Karpas-422 (cell line): ENCODE data around the gene ADA. TPM values are rescaled to one million over a fixed set of nuclear protein-coding genes. Genes with fewer than 3 reads are reported as not detected.

Experiments used
- DNase-seq: peaks from one replicate; pipeline ENCODE4 v3.0.0-alpha.2; 2015
- H2AFZ ChIP-seq: fragments of 200-600 bp; sonication (generic); 2 replicates; pipeline ENCODE4 v1.6.1; 2014; ENCODE audit warnings: antibody characterized with exemption, low read length, mixed read lengths
- H3K27ac ChIP-seq: fragments of 200-600 bp; sonication (generic); 2 replicates; pipeline ENCODE4 v1.5.1; 2014; ENCODE audit warnings: mild to moderate bottlenecking, low read length, moderate library complexity
- H3K27me3 ChIP-seq: fragments of 200-600 bp; sonication (generic); 2 replicates; pipeline ENCODE4 v1.6.1; 2014; ENCODE audit warnings: low read length, mixed read lengths
- H3K36me3 ChIP-seq: fragments of 200-600 bp; sonication (generic); 2 replicates; pipeline ENCODE4 v1.6.1; 2014; ENCODE audit warnings: low read length, mixed read lengths; ENCODE audit not compliant: insufficient read depth
- H3K4me1 ChIP-seq: fragments of 200-600 bp; sonication (generic); 2 replicates; pipeline ENCODE4 v1.6.1; 2014; ENCODE audit warnings: mild to moderate bottlenecking, low read length, mixed read lengths
- H3K4me2 ChIP-seq: fragments of 200-600 bp; sonication (generic); 2 replicates; pipeline ENCODE4 v1.6.1; 2014; ENCODE audit warnings: low read length, low read depth, mild to moderate bottlenecking; ENCODE audit not compliant: poor library complexity, severe bottlenecking
- H3K4me3 ChIP-seq: fragments of 200-600 bp; sonication (generic); 2 replicates; pipeline ENCODE4 v1.5.1; 2014; ENCODE audit warnings: mild to moderate bottlenecking, antibody characterized with exemption, low read length, mixed read lengths
- H3K79me2 ChIP-seq: fragments of 200-600 bp; sonication (generic); 2 replicates; pipeline ENCODE4 v1.6.1; 2014; ENCODE audit warnings: mild to moderate bottlenecking, low read length, mixed read lengths
- H3K9ac ChIP-seq: fragments of 200-600 bp; sonication (generic); 2 replicates; pipeline ENCODE4 v1.6.0; 2014; ENCODE audit warnings: low read length
- H3K9me2 ChIP-seq: fragments of 200-600 bp; sonication (generic), shearing (Covaris generic); replicated peaks from 2 replicates; pipeline ENCODE4 v1.6.0; 2014; ENCODE audit warnings: mild to moderate bottlenecking, low read length, moderate library complexity; ENCODE audit not compliant: insufficient read depth
- H3K9me3 ChIP-seq: fragments of 300-700, 200-600 bp; sonication (generic); 2 replicates; pipeline ENCODE4 v1.6.1; 2014; ENCODE audit warnings: low read length, mixed read lengths
- H4K20me1 ChIP-seq: fragments of 200-600 bp; sonication (generic); 2 replicates; pipeline ENCODE4 v1.6.1; 2014; ENCODE audit warnings: mild to moderate bottlenecking, antibody characterized with exemption, low read length, low read depth; ENCODE audit not compliant: insufficient read depth
- total RNA-seq: library from RNA; depleted of rRNA; stranded (reverse); fragments of >200 nt; shearing (Covaris generic); gene quantifications from 2 replicates; pipeline ENCODE4 v1.2.3, GENCODE V29; 2014; ENCODE audit warnings: low replicate concordance; rRNA removed

ADA gene
- total RNA-seq, 1 experiment from 2014 or later, result not detected

DNA sequence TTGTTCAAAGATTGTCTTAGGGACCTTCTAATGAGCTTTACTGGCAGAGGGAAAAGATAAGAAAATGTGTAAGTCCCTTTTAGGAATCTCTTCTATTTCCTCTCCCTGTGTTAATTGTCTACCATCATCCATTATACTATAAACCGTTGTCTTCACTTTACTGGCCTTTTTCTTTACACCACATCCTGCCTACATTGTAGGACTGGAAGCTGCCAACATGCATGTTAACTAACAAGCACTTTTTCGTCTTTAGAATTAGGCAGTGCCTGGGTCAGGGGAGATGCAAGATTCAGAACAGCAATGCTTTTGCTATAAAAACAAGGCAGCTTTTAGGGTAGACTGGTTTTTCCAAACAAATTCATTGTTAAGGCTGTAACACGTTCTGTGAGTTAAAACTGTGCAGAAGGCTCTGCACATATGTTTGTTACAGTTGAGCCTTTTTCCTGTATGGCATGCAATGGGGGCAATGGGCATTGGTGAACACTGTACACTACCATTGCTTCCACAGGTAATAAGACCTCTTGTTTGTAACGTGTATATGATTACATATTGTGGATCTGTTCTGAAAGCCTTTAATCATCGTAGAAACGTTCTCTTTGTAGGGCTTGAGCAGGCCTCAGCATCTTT, 80.0 kb downstream of the ADA start:
- H3K4me1 ChIP-seq, result peaks cover 20% of the 10 kb centered on the region
- no peak overlapping the region for H3K4me2 ChIP-seq
- H3K79me2 ChIP-seq, result no peaks in the 10 kb centered on the region
- H3K27ac ChIP-seq, result no peak overlapping the region
- no peak overlapping the region for H2AFZ ChIP-seq
- H3K9me3 ChIP-seq, result no peaks in the 10 kb centered on the region
- DNase-seq, result no peak
- no peaks in the 10 kb centered on the region for H3K9me2 ChIP-seq
- no peak overlapping the region for H3K9ac ChIP-seq
- H4K20me1 ChIP-seq, result no peaks in the 10 kb centered on the region
- no peaks in the 10 kb centered on the region for H3K36me3 ChIP-seq
- H3K4me3 ChIP-seq, result no peak overlapping the region
- no peaks in the 10 kb centered on the region for H3K27me3 ChIP-seq

DNA sequence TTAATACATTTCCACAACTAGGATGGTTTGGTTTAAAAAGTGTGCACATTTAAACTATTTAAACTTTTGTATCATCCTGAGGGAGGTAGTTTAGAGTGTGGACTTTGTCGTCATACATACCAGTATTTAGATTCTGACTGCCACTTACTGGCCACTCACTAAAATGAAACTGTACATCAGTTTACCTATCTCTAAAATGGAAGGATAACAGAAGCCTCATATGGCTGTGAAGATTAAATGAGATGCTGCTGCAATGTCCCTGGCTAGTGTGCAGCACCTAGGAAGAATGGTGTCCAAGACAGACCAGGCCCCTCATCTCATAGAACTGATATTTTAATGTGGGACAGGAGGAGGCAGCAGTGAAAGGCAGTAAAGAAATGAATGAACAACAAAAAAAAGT, 81.1 kb downstream of the ADA start:
- Histone ChIP-seq H3K9me2 (no peaks in the 10 kb centered on the region), H3K4me1 (peaks cover 11% of the 10 kb centered on the region), H3K79me2 (no peaks in the 10 kb centered on the region), H3K36me3 (no peaks in the 10 kb centered on the region), H3K4me3 (no peak overlapping the region), H4K20me1 (no peaks in the 10 kb centered on the region), H3K27me3 (no peaks in the 10 kb centered on the region), H2AFZ (no peak overlapping the region), H3K27ac (no peak overlapping the region), H3K9ac (no peak overlapping the region), H3K9me3 (no peaks in the 10 kb centered on the region), H3K4me2 (no peak overlapping the region)
- no peak for DNase-seq

Other genes starting within 250 kb of the ADA start
- 10.2 and 24.4 TPM in 2 replicates for gene TTPAL, start 175.8 kb downstream of the ADA start, total RNA-seq
- gene SERINC3, start 129.6 kb downstream of the ADA start, total RNA-seq, result 63.2 and 84.8 TPM in 2 replicates
- gene PKIG, start 69.1 kb downstream of the ADA start, total RNA-seq, result 261 and 285 TPM in 2 replicates
- gene CCN5, start 63.7 kb upstream of the ADA start, total RNA-seq, result not detected in 2 replicates
- not detected in 2 replicates for gene KCNK15, start 94.2 kb upstream of the ADA start, total RNA-seq
- not detected in 2 replicates for gene RIMS4, start 158.8 kb upstream of the ADA start, total RNA-seq
- gene YWHAB, start 234.0 kb upstream of the ADA start, total RNA-seq, result 56.1 and 92.1 TPM in 2 replicates